Peyer's patch (tissue), 4 donors: ENCODE measurements around the gene ATP6V0A4.

Source experiments
- POLR2A ChIP-seq, 2 donors: fragments of 450-650 bp; IDR thresholded peaks; one replicate each; pipeline ENCODE4 v1.5.1; 2017; ENCODE audit warnings: antibody characterized with exemption in 2 of 2, mild to moderate bottlenecking in 2 of 2, moderate library complexity in 2 of 2
- TF ChIP-seq, protein P1 (sequence below), 6 experiments: fragments of 450-650 bp in 4 of 6; fragments of 200-600 bp in 2 of 6; sonication (generic) in 1 of 6; IDR thresholded peaks; one replicate each; pipeline ENCODE4 v1.5.1; 2017 to 2019; ENCODE audit warnings: antibody characterized with exemption in 6 of 6, mild to moderate bottlenecking in 3 of 6, moderate library complexity in 1 of 6

DNA sequence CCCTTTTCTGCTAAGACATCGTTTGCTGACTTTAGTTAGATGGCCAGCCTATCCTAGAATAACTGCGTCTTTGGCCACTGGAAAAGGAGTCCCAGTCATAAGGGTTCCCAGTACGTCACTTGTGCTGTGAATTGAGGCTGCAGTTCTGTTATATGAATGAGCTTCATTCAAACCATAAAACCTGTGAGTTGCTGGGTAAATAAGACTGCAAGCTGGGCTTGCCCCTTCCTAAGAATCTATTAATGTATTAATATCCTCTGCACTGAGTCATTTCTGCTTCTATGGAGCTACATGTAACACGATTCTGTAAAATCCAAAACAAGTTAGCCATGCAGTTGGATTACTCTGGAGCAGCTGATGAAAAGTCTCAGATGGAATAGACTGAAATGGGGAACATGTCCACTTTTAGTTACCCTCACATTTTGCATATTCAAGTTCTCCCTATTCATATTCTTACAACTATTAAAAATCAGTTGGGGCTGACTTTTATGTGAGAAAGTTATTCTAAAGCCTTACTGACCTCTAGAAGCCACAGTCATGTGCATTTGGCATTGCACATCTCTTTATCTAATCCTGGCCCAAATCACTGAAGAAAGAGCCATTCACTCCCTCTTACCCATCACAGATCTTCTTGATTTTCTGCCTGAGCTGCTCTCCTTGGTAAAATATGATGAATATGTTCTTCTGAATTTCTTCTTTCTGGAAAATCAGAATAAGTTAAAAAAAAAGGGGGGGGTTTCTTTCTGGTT is 42.0 kb downstream of the ATP6V0A4 start:
- TF ChIP-seq POLR2A (IDR thresholded peaks at IDR 0.05) = no peak
- TF ChIP-seq, protein P1, sequence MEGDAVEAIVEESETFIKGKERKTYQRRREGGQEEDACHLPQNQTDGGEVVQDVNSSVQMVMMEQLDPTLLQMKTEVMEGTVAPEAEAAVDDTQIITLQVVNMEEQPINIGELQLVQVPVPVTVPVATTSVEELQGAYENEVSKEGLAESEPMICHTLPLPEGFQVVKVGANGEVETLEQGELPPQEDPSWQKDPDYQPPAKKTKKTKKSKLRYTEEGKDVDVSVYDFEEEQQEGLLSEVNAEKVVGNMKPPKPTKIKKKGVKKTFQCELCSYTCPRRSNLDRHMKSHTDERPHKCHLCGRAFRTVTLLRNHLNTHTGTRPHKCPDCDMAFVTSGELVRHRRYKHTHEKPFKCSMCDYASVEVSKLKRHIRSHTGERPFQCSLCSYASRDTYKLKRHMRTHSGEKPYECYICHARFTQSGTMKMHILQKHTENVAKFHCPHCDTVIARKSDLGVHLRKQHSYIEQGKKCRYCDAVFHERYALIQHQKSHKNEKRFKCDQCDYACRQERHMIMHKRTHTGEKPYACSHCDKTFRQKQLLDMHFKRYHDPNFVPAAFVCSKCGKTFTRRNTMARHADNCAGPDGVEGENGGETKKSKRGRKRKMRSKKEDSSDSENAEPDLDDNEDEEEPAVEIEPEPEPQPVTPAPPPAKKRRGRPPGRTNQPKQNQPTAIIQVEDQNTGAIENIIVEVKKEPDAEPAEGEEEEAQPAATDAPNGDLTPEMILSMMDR (IDR thresholded peaks at IDR 0.05) = no peak
